ENCODE data around the gene STOML2. TPM values are rescaled to one million over a fixed set of nuclear protein-coding genes. Genes with fewer than 3 reads are reported as not detected.

The STOML2 gene
- total and polyA plus RNA-seq, 9 of the 15 experiments (the other 6 are each of a cell fraction or from before 2014, with no cell fraction given) = 110 to 220 (median 174) TPM

DNA sequence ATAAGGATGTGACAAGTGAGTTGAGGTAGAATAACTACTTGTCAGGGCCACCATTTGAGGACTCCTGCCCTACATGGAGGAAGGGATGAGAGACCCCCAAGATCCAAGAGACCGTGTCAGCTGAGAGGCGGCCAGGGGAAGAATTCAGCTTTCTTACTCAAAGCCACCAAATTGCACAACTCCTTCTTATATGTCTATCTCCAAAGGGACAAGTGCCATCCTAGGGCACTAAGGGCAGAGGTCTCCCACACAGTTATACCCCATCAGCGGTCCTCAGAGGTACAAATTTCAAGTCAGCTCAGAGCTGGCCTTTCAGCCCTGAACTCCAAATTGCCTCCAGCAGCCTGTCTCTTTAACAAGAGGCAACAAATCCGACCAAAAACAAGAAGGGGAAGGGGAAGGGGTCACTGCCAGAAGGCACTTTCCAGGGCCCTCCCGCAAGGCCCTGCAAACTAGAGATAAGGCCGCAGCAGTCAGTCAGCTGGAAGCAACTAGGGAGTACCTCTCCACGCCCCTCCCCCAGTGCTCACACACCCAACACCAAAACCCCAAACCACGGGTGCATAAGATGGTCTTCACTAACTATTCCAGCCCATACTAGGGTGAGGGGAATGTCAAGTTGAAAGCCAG, 6.1 kb upstream of the STOML2 start (continued):
- TF ChIP-seq, protein P1, sequence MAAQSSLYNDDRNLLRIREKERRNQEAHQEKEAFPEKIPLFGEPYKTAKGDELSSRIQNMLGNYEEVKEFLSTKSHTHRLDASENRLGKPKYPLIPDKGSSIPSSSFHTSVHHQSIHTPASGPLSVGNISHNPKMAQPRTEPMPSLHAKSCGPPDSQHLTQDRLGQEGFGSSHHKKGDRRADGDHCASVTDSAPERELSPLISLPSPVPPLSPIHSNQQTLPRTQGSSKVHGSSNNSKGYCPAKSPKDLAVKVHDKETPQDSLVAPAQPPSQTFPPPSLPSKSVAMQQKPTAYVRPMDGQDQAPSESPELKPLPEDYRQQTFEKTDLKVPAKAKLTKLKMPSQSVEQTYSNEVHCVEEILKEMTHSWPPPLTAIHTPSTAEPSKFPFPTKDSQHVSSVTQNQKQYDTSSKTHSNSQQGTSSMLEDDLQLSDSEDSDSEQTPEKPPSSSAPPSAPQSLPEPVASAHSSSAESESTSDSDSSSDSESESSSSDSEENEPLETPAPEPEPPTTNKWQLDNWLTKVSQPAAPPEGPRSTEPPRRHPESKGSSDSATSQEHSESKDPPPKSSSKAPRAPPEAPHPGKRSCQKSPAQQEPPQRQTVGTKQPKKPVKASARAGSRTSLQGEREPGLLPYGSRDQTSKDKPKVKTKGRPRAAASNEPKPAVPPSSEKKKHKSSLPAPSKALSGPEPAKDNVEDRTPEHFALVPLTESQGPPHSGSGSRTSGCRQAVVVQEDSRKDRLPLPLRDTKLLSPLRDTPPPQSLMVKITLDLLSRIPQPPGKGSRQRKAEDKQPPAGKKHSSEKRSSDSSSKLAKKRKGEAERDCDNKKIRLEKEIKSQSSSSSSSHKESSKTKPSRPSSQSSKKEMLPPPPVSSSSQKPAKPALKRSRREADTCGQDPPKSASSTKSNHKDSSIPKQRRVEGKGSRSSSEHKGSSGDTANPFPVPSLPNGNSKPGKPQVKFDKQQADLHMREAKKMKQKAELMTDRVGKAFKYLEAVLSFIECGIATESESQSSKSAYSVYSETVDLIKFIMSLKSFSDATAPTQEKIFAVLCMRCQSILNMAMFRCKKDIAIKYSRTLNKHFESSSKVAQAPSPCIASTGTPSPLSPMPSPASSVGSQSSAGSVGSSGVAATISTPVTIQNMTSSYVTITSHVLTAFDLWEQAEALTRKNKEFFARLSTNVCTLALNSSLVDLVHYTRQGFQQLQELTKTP (IDR thresholded peaks at IDR 0.05; ENCODE audit: low read depth in 1 of 2, partially characterized antibody in 2 of 2) = peak in 1 of 2 experiments; percentile 29
- TF ChIP-seq SP2 (IDR thresholded peaks at IDR 0.05; ENCODE audit: extremely low read depth, low read depth, low read length, poor library complexity, severe bottlenecking) (no peak), SMAD4 (CRISPR knock-in tag; conservative IDR thresholded peaks at IDR 0.05) (peak; percentile 75), CC2D1A (IDR thresholded peaks at IDR 0.05) (peak; percentile 64; the same call in 1 of the 2 replicates), LCOR (CRISPR knock-in tag; IDR thresholded peaks at IDR 0.05) (peak; percentile 68; the same call in 1 of the 2 replicates), NCOA1 (IDR thresholded peaks at IDR 0.05; ENCODE audit: low read depth) (peak; percentile 80), ATF7 (IDR thresholded peaks at IDR 0.05) (peak; percentile 66), SAFB (IDR thresholded peaks at IDR 0.05; ENCODE audit: borderline replicate concordance, low read depth, low read length) (no peak), TBP (optimal IDR thresholded peaks at IDR 0.05; ENCODE audit: low read depth, low read length) (no peak), NFIC (IDR thresholded peaks at IDR 0.05) (peak; percentile 83)
- TF ChIP-seq, protein P2, sequence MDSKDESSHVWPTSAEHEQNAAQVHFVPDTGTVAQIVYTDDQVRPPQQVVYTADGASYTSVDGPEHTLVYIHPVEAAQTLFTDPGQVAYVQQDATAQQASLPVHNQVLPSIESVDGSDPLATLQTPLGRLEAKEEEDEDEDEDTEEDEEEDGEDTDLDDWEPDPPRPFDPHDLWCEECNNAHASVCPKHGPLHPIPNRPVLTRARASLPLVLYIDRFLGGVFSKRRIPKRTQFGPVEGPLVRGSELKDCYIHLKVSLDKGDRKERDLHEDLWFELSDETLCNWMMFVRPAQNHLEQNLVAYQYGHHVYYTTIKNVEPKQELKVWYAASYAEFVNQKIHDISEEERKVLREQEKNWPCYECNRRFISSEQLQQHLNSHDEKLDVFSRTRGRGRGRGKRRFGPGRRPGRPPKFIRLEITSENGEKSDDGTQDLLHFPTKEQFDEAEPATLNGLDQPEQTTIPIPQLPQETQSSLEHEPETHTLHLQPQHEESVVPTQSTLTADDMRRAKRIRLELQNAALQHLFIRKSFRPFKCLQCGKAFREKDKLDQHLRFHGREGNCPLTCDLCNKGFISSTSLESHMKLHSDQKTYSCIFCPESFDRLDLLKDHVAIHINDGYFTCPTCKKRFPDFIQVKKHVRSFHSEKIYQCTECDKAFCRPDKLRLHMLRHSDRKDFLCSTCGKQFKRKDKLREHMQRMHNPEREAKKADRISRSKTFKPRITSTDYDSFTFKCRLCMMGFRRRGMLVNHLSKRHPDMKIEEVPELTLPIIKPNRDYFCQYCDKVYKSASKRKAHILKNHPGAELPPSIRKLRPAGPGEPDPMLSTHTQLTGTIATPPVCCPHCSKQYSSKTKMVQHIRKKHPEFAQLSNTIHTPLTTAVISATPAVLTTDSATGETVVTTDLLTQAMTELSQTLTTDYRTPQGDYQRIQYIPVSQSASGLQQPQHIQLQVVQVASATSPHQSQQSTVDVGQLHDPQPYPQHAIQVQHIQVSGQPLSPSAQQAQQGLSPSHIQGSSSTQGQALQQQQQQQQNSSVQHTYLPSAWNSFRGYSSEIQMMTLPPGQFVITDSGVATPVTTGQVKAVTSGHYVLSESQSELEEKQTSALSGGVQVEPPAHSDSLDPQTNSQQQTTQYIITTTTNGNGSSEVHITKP (IDR thresholded peaks at IDR 0.05; ENCODE audit: partially characterized antibody) = peak; percentile 41
- TF ChIP-seq, protein P3, sequence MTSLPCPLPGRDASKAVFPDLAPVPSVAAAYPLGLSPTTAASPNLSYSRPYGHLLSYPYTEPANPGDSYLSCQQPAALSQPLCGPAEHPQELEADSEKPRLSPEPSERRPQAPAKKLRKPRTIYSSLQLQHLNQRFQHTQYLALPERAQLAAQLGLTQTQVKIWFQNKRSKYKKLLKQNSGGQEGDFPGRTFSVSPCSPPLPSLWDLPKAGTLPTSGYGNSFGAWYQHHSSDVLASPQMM (CRISPR knock-in tag; IDR thresholded peaks at IDR 0.05) = no peak
- TF ChIP-seq, protein P4, sequence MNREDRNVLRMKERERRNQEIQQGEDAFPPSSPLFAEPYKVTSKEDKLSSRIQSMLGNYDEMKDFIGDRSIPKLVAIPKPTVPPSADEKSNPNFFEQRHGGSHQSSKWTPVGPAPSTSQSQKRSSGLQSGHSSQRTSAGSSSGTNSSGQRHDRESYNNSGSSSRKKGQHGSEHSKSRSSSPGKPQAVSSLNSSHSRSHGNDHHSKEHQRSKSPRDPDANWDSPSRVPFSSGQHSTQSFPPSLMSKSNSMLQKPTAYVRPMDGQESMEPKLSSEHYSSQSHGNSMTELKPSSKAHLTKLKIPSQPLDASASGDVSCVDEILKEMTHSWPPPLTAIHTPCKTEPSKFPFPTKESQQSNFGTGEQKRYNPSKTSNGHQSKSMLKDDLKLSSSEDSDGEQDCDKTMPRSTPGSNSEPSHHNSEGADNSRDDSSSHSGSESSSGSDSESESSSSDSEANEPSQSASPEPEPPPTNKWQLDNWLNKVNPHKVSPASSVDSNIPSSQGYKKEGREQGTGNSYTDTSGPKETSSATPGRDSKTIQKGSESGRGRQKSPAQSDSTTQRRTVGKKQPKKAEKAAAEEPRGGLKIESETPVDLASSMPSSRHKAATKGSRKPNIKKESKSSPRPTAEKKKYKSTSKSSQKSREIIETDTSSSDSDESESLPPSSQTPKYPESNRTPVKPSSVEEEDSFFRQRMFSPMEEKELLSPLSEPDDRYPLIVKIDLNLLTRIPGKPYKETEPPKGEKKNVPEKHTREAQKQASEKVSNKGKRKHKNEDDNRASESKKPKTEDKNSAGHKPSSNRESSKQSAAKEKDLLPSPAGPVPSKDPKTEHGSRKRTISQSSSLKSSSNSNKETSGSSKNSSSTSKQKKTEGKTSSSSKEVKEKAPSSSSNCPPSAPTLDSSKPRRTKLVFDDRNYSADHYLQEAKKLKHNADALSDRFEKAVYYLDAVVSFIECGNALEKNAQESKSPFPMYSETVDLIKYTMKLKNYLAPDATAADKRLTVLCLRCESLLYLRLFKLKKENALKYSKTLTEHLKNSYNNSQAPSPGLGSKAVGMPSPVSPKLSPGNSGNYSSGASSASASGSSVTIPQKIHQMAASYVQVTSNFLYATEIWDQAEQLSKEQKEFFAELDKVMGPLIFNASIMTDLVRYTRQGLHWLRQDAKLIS (CRISPR knock-in tag; IDR thresholded peaks at IDR 0.05) = no peak
- TF ChIP-seq, protein P5, sequence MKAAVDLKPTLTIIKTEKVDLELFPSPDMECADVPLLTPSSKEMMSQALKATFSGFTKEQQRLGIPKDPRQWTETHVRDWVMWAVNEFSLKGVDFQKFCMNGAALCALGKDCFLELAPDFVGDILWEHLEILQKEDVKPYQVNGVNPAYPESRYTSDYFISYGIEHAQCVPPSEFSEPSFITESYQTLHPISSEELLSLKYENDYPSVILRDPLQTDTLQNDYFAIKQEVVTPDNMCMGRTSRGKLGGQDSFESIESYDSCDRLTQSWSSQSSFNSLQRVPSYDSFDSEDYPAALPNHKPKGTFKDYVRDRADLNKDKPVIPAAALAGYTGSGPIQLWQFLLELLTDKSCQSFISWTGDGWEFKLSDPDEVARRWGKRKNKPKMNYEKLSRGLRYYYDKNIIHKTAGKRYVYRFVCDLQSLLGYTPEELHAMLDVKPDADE (conservative IDR thresholded peaks at IDR 0.05; ENCODE audit: control insufficient read depth, low read depth, low read length) = peak; percentile 82
